PC-9 (cell line): Measurements from ENCODE around the gene LLCFC1.

Source experiments
- EZH2 ChIP-seq: fragments of 200-600 bp; sonication (generic); IDR thresholded peaks from 2 replicates; pipeline ENCODE4 v1.8.0; 2017; ENCODE audit warnings: antibody characterized with exemption, low read depth
- TF ChIP-seq, protein P1 (sequence below): fragments of 200-600 bp; sonication (generic); conservative IDR thresholded peaks from 2 replicates; pipeline ENCODE4 v1.6.1; 2017; ENCODE audit warnings: mixed run types, antibody characterized with exemption, mild to moderate bottlenecking, moderate library complexity

- TF ChIP-seq, protein P1, sequence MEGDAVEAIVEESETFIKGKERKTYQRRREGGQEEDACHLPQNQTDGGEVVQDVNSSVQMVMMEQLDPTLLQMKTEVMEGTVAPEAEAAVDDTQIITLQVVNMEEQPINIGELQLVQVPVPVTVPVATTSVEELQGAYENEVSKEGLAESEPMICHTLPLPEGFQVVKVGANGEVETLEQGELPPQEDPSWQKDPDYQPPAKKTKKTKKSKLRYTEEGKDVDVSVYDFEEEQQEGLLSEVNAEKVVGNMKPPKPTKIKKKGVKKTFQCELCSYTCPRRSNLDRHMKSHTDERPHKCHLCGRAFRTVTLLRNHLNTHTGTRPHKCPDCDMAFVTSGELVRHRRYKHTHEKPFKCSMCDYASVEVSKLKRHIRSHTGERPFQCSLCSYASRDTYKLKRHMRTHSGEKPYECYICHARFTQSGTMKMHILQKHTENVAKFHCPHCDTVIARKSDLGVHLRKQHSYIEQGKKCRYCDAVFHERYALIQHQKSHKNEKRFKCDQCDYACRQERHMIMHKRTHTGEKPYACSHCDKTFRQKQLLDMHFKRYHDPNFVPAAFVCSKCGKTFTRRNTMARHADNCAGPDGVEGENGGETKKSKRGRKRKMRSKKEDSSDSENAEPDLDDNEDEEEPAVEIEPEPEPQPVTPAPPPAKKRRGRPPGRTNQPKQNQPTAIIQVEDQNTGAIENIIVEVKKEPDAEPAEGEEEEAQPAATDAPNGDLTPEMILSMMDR: no peak
- TF ChIP-seq EZH2: no peak
Measured at GRCh38 chr7:142901426-142902259, 37.6 kb upstream of the LLCFC1 start.
